ENCODE results near the gene SLC35B2.

DNA sequence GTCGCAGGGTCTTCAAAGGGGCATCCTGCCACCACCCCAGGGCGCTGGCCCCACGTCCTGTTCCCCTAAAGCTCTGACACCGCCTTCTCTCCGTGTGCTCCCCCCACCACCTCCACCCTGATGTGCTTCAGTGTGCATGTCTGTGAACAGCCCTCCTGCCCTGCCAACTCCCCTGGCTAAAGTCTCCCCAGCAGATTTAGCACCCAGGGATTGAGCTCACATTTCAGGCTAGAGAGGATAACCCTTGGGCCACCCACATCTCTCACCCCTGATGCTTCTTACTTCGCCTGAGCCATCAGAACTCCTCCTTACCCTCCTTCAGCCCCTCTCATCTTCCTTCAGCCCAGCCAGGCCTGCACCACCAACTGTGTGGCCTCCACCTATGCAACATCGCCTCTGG lies 20.4 kb upstream of the SLC35B2 start:
- no peak for TF ChIP-seq GATA2 (IDR thresholded peaks at IDR 0.05; ENCODE audit: low read depth, low read length)
- no peak for TF ChIP-seq GATA3 (IDR thresholded peaks at IDR 0.05; ENCODE audit: low read depth, low read length)
